Keratinocyte (primary cell): ENCODE results near the gene ARID3B. TPM values are rescaled to one million over a fixed set of nuclear protein-coding genes. Genes with fewer than 3 reads are reported as not detected.
A peak's percentile ranks its signal among the peaks of the same experiment; 100 is the strongest.

Experiments used
- DNase-seq: peaks from one replicate; pipeline ENCODE4 v3.0.0-alpha.2; 2011; ENCODE audit warnings: low read depth, missing footprints, low spot score
- FAIRE-seq: peaks from 2 replicates; lab custom pipeline; 2011; peaks lifted over from hg19 to GRCh38; lab: Jason Lieb, UNC
- H2AFZ ChIP-seq: 2 replicates; pipeline ENCODE4 v1.6.0; 2012; ENCODE audit warnings: low read length, control low read depth, inconsistent platforms; ENCODE audit not compliant: control insufficient read depth
- H3K27ac ChIP-seq: 2 replicates; pipeline ENCODE4 v1.5.1; 2011; ENCODE audit warnings: low read length; ENCODE audit not compliant: control insufficient read depth, insufficient read depth
- H3K27me3 ChIP-seq: 3 replicates; pipeline ENCODE4 v1.6.0; 2011; ENCODE audit warnings: low read length; ENCODE audit not compliant: control insufficient read depth, insufficient read depth; ENCODE audit errors: extremely low read depth
- H3K36me3 ChIP-seq, 2 experiments: 2 replicates in 1 of 2; 3 replicates in 1 of 2; pipeline ENCODE4 v1.5.1; 2011; ENCODE audit warnings: low read length in 2 of 2, mild to moderate bottlenecking in 1 of 2; ENCODE audit not compliant: control insufficient read depth in 2 of 2, insufficient read depth in 2 of 2; ENCODE audit errors: extremely low read depth in 1 of 2
- H3K4me1 ChIP-seq: 3 replicates; pipeline ENCODE4 v1.5.1; 2011; ENCODE audit warnings: low read length; ENCODE audit not compliant: control insufficient read depth, insufficient read depth; ENCODE audit errors: extremely low read depth
- H3K4me2 ChIP-seq: 3 replicates; pipeline ENCODE4 v1.6.0; 2011; ENCODE audit warnings: low read depth, low read length; ENCODE audit not compliant: control insufficient read depth, insufficient read depth; ENCODE audit errors: extremely low read depth
- H3K4me3 ChIP-seq, 3 experiments: fragments of 200-600 bp in 1 of 3; sonication (generic) in 1 of 3; 2 replicates in 2 of 3; 3 replicates in 1 of 3; pipeline ENCODE4 v1.5.1; 2011 to 2016; ENCODE audit warnings: low read length in 3 of 3, mild to moderate bottlenecking in 3 of 3, control low read depth in 2 of 3, inconsistent platforms in 1 of 3, low read depth in 1 of 3, mixed read lengths in 1 of 3, mixed run types in 1 of 3, moderate library complexity in 1 of 3; ENCODE audit not compliant: control insufficient read depth in 2 of 3, insufficient read depth in 2 of 3; ENCODE audit errors: extremely low read depth in 1 of 3
- H3K79me2 ChIP-seq: 2 replicates; pipeline ENCODE4 v1.6.0; 2012; ENCODE audit warnings: low read length; ENCODE audit not compliant: control insufficient read depth, insufficient read depth
- H3K9ac ChIP-seq: 3 replicates; pipeline ENCODE4 v1.6.0; 2011; ENCODE audit warnings: low read length; ENCODE audit not compliant: control insufficient read depth, insufficient read depth; ENCODE audit errors: extremely low read depth
- H3K9me1 ChIP-seq: 3 replicates; pipeline ENCODE4 v1.6.0; 2011; ENCODE audit warnings: low read length; ENCODE audit not compliant: control insufficient read depth, insufficient read depth; ENCODE audit errors: extremely low read depth
- H3K9me3 ChIP-seq: 2 replicates; pipeline ENCODE4 v1.5.1; 2012; ENCODE audit warnings: low read depth, low read length; ENCODE audit not compliant: control insufficient read depth
- H4K20me1 ChIP-seq: 3 replicates; pipeline ENCODE4 v1.6.0; 2011; ENCODE audit warnings: low read length; ENCODE audit not compliant: control insufficient read depth, insufficient read depth; ENCODE audit errors: extremely low read depth
- EZH2 ChIP-seq: IDR thresholded peaks from one replicate; pipeline ENCODE4 v1.6.1; 2012; ENCODE audit warnings: inconsistent platforms, mild to moderate bottlenecking, low read length, moderate library complexity
- dilution Hi-C: fragments of 300-500 bp; cut with MboI; formaldehyde crosslinking; loops from one replicate; pipeline ENCODE4 v1.7.0; 2020; ENCODE audit warnings: low sequenced_read_pairs; ENCODE audit not compliant: extremely low pct_ligation_motif_present
- polyA plus RNA-seq, 5 experiments: library from polyadenylated mRNA; depleted of rRNA in 3 of 5; stranded (reverse) in 3 of 5; stranded (forward) in 1 of 5; unstranded in 1 of 5; fragments of >200 nt; gene quantifications; 1 replicate in 1 of 5; 2 replicates in 3 of 5; 3 replicates in 1 of 5; pipeline versions ENCODE4 v1.2.1 to v1.2.3, GENCODE V29; 2011 to 2012; ENCODE audit warnings: missing spikeins in 2 of 5, low read depth in 1 of 5, low replicate concordance in 1 of 5
- TF ChIP-seq, protein P1 (sequence below), 3 experiments: IDR thresholded peaks in 1 of 3; conservative IDR thresholded peaks in 1 of 3; optimal IDR thresholded peaks in 1 of 3; 2 replicates in 2 of 3; 3 replicates in 1 of 3; pipeline versions ENCODE3 to v1.5.1; 2011; ENCODE audit warnings: low read length in 3 of 3, mild to moderate bottlenecking in 3 of 3, moderate library complexity in 2 of 3, control low read depth in 1 of 3, inconsistent platforms in 1 of 3; ENCODE audit not compliant: insufficient read depth in 2 of 3; ENCODE audit errors: extremely low read depth in 1 of 3

The ARID3B gene
- polyA plus RNA-seq, 1 donor (not counting 4 experiments of a cell fraction or from before 2014, with no cell fraction given) = 3.6 TPM

DNA sequence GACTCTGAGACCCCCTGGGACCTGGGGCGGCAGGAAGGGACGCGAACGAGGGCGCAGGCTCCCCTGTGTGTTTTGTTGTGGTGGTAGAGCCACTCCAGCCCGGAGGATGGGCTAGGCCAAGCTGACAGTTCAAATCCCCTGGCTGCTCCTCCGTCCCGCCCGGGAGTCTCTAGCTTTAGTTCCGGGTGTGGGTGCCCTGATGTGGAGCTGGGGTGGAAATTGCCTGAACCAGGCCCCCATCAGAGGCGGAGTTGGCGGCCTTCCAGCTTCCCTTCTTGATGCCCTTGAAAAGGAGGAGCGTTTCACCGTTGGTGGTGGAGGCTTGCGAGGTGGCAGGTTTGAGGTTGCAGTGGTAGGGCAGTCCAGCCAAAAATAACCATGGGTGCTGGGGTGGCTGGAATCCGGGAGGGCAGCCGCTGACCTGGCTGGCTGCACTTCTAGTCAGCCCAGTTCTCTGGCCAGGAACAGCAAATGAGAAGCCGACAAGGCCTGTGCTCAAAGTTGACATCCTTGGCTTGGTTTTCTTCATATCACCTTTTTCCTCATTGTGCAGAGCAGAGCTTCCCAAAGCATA, 75.4 kb downstream of the ARID3B start:
- DNase-seq = no peak
- H3K9me3 ChIP-seq = no peaks in the 10 kb centered on the region

DNA sequence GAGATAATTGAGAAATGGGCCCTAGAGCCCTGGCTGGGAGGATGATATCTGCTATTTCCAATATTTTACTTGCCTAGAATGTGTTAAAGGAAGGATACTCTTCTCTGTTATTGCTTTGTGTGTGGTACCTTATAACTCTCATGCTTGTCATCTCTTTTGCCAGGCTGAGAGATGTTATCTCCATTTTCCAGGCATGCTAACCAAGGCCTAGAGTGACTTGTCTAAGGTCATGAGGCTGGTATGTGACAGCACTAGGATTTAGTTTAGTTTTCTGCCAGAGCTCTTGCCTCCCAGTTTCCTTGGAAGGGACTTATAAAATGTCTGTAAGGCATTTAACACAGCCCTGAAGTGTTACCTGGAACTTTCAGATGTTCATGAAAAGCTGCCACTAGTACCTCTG, 76.0 kb downstream of the ARID3B start:
- Histone ChIP-seq H3K36me3 (peaks cover 23 to 35% of the 10 kb centered on the region in 2 experiments), H3K9me1 (no peaks in the 10 kb centered on the region), H3K27ac (peak overlapping the region; percentile 95), H2AFZ (no peak overlapping the region), H3K79me2 (peaks cover 64% of the 10 kb centered on the region), H3K27me3 (no peaks in the 10 kb centered on the region), H3K4me2 (peak overlapping the region; percentile 73), H3K9ac (peak overlapping the region; percentile 99), H3K9me3 (no peaks in the 10 kb centered on the region), H4K20me1 (peaks cover 36% of the 10 kb centered on the region), H3K4me3 (peak overlapping the region; percentile 94 to 97 (median 95)), H3K4me1 (peaks cover 22% of the 10 kb centered on the region)
- FAIRE-seq = no peak
- dilution Hi-C loops = no loop called here
- no peak for DNase-seq
- TF ChIP-seq, protein P1, sequence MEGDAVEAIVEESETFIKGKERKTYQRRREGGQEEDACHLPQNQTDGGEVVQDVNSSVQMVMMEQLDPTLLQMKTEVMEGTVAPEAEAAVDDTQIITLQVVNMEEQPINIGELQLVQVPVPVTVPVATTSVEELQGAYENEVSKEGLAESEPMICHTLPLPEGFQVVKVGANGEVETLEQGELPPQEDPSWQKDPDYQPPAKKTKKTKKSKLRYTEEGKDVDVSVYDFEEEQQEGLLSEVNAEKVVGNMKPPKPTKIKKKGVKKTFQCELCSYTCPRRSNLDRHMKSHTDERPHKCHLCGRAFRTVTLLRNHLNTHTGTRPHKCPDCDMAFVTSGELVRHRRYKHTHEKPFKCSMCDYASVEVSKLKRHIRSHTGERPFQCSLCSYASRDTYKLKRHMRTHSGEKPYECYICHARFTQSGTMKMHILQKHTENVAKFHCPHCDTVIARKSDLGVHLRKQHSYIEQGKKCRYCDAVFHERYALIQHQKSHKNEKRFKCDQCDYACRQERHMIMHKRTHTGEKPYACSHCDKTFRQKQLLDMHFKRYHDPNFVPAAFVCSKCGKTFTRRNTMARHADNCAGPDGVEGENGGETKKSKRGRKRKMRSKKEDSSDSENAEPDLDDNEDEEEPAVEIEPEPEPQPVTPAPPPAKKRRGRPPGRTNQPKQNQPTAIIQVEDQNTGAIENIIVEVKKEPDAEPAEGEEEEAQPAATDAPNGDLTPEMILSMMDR (optimal IDR thresholded peaks at IDR 0.05 in 1 of 3, IDR thresholded peaks at IDR 0.05 in 1 of 3, conservative IDR thresholded peaks at IDR 0.05 in 1 of 3; ENCODE audit: extremely low read depth in 1 of 3, insufficient read depth in 2 of 3, low read length in 3 of 3) = no peak
- TF ChIP-seq EZH2 = no peak

More for the DNA sequence above, 75.4 kb downstream of the ARID3B start:
- Histone ChIP-seq H3K4me2 (peak overlapping the region; percentile 73), H3K79me2 (peaks cover 58% of the 10 kb centered on the region), H3K4me3 (peak overlapping the region; percentile 94 to 97 (median 95)), H2AFZ (no peak overlapping the region), H3K36me3 (peaks cover 19 to 29% of the 10 kb centered on the region in 2 experiments), H3K9me1 (no peaks in the 10 kb centered on the region), H3K27ac (peak overlapping the region; percentile 95), H4K20me1 (peaks cover 31% of the 10 kb centered on the region), H3K27me3 (no peaks in the 10 kb centered on the region), H3K4me1 (peaks cover 25% of the 10 kb centered on the region), H3K9ac (peak overlapping the region; percentile 99)
- dilution Hi-C loops = no loop called here
- no peak for FAIRE-seq
- TF ChIP-seq, protein P1 (optimal IDR thresholded peaks at IDR 0.05 in 1 of 3, IDR thresholded peaks at IDR 0.05 in 1 of 3, conservative IDR thresholded peaks at IDR 0.05 in 1 of 3; ENCODE audit: extremely low read depth in 1 of 3, insufficient read depth in 2 of 3, low read length in 3 of 3) = no peak
- TF ChIP-seq EZH2 = no peak
